Activated gamma-delta T cell (primary cell): ENCODE measurements around the gene CHRNA9.

Source experiments
- DNase-seq: peaks from one replicate; lab custom pipeline; 2025; lab: John Stamatoyannopoulos, UW

The CHRNA9 gene

DNA sequence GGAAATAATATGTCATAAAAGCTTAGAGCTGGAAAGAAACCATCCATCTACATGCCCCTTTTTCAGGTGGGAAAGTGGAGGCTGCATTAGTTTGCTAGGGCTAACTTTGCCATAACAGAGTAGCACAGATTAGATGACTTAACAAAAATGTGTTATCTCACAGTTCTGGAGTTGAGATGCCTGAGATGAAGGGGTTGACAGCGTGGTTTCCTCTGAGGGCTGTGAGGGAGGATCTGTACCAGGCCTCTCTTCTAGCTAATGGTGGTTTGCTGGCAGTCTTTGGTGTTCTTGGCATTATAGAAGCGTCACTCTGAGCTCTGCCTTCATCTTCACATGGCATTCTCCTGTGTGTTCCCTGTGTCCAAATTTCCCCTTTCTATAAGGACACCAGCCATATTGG is 2.4 kb downstream of the CHRNA9 start:
- no peak for DNase-seq

DNA sequence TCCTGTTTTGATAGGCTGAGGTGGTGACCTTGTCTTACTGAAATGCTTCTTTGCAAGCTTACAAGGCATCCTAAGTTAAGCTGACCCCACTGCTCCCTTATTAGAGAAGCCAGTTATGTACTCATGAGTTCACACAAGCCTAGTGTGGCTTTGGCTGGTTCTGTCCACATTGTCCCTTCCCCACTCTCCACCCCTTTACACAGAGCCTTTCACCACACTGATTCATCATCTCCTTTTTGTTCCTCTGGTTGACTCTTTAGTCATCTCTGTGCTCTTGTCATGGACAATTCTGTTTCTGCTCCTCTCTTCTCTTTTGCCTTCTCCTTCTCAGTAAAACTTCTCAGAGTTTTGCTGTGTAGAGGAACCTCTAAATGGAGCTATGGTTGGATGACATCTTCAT is 4.9 kb downstream of the CHRNA9 start:
- no peak for DNase-seq

DNA sequence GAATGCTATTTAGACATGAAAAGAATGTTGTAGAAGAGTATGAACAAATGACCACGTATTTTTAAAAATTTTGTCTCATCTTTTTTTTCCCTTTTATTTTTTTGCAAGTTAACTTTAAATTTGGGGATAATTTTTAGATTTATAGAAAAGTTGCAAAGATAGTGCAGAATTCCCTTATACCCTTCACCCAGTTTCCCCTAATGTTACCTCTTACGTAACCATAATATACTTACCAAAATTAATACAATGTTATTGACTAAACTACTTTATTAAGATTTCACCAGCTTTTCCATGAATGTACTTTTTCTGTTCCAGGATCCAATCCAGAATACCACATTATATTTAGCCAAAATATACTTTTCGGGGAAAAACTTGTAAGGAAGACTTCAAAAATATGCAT is 12.3 kb downstream of the CHRNA9 start:
- no peak for DNase-seq

DNA sequence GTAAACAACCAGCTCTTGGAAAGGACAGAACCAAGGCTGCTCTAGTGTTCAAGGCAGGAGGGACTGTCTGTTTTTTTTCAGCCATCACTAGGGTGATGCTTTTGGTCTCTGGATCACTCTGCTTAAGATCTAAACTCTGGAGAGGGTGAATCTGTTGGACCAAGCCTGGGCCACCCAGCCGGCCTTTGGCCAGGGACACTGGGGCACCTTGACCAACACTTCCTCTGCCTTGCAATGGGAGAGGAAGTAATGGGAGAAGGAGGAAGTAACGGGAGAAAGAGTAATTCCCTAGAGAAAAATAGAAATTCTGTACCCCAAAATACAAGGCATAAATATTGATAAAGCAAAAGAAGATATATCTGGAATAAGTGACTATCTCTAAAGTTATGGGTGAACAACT is 12.9 kb downstream of the CHRNA9 start:
- no peak for DNase-seq

DNA sequence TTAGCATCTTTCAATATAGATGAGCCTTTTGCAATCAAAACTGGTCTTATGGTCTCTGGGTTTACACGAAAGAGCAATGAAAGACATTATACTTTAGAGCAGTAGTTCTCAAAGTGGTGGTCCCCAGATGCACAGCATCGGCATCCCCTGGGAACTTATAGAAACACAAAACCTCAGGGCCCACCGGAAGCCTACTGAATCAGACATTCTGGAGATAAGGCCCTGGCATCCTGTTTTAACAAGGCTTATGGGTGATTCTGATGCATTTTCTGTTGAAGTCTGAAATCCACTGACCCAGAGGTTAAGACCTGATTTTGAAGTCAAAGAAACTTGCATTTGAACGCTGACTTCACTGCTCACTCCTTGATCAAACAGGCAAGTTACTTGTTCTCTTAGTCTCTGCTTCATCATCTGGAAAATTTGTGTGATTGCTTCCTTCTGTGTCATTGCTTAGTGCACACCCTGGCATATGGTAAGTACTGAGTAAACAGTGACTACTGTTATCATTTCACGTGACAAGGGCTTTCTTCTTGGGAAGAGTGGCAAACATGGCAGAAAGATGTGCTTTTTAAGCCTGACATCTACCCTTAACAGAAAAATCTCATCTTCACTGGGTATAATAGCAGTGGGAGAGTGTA is 14.5 kb downstream of the CHRNA9 start:
- DNase-seq: no peak

DNA sequence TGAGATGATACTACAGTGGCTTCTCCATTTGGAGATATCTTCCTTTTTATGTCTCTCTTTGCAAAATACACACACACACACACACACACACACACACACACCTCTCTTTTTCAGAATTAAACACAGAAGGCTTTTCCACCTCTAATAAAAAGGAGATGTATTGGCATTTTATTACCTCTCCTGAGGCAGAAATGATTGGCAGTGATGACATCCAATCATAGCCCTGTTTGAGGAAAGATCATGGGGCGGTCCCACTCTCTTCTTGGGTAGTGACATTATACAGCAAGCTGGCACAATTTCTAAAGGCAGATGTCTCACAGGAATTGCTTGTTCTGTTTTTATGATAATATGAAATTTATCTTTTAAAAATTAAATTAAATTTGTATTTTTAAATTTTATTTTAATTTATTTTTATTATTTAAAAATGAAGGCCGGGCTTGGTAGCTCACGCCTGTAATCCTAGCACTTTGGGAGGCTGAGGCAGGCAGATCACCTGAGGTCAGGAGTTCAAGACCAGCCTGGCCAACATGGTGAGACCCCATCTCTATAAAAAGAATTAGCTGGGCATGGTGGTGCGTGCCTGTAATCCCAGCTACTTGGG is 15.6 kb downstream of the CHRNA9 start:
- DNase-seq: no peak

DNA sequence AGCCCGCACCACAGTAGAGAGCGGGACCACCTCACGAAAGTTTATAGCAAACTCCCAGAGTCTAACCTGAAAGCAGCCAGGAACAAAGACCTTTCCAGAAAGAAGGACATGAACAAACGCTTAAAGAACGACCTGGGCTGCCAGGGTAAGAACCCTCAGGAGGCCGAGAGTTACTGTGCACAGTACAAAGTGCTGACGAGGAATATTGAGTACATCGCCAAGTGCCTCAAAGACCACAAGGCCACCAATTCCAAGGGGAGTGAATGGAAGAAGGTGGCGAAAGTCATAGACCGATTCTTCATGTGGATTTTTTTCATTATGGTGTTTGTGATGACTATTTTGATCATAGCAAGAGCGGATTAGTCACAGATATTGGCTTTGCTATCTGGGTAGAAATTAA is 19.0 kb downstream of the CHRNA9 start:
- DNase-seq: no peak

DNA sequence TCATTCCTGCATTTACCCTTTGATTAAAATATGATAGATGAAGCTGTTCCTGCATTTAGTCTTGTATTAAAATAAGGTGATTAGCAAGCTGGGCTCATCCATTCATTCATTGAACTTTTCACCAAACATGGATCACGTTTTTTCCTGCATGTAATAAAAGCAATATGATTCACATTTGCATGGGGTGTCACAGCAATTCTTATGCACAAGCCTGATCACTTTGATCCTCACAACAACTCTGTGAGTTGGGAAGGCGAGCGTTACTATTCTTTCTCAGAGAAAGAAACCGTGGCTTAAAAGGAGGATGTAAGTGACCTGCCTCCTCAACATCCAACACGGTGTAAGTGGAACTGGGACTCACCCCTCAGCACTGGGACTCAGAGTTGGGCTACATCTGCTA is 20.0 kb downstream of the CHRNA9 start:
- no peak for DNase-seq

DNA sequence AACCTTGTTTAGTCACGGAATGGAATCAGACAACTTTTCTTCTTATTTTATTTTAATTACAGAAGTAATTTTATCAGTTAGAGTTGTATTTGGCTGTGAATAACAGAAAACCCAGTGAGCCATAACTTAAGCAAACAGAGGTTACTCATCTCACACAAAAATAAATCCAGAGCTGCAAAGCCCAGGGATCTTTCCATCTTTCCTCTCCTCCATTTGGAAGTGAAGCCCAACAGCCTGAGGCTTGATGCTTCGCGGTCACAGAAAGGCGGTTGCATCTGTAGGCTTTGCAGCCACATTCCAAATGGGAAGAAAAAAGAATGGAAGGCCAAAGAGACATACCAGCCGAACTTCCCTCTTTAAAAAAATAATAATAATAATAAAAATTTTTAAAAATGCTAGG is 22.6 kb downstream of the CHRNA9 start:
- no peak for DNase-seq

DNA sequence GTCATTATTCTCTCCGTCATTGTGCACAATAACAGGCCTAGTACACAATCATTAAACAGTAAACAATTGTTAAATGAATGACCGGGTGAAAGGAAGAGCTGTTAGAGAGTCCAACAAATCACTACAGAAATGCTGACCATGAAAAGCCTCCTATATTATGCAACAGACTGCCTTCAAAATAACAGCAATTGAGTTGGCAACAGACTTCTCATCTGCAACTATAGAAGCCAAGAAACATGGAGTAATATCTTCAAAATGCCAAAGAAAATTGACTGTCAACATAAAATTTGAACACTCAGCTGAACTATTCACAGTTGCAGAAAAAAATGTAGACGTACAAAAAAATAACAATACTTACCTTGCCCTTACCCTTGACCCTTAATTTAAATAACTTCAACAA is 26.2 kb downstream of the CHRNA9 start:
- no peak for DNase-seq

DNA sequence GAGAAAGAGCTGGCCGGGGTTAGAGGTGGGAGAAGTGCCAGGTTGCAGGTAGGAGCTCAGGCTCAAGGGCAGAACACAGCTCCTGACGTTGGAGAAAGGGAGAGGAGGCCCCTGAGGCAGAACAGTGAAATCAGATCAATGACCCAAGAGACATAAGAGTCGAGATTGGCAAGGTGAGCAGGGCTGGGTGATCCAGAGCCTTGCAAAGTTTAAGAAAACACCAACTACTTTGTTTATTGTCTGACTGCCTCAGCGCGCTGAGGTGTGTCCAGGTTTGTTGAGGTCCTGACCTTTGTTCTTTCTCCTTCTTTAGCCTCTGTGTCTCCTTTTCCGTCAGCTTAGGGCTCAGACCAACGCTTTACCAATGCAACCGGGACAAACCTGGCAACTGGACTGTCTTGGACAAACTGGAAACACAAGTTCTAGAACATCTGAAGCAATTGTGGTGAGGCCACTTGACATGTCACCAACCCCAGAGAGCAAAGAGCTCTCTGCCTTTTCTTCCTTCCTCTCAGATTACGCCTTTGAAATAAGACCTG is 28.3 kb downstream of the CHRNA9 start:
- DNase-seq: no peak

DNA sequence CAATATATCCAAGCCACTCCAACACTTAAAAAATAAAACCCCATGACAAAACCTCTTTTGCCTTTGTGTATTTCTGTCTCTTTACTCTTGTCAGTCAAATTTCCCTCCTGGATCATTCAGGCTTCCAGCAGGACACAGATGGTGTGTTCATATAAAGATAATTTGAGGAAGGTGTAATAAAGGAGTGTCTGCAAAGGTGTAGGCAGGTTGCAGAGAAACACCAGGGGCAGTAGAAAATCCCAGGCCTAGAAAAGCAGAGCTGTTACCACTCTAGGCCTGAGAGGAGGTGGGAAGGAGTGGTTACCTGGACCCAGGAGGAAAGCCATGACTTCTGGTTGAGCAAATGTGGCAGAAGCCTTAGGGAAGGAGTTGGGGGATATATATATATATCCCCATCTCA is 28.8 kb downstream of the CHRNA9 start:
- no peak for DNase-seq

DNA sequence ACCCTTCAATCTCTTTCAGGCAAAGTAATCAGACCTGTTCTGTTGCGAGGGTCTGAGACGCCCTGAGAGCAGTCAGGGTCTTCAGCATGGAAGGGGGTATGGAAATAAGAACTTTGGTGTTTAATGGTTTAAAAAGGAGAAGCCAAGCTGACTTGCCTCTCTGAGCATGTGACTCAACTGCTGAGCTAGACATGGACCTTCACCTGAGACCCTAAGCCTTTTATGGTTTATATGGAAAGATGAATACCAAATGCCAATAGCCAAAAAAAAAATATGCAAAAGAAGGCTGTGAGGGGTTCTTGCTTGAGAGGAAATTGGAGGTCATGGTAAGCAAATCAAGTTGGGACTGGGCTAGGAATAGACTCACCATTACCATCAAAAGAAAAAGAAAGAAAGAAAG is 30.6 kb downstream of the CHRNA9 start:
- DNase-seq: no peak

DNA sequence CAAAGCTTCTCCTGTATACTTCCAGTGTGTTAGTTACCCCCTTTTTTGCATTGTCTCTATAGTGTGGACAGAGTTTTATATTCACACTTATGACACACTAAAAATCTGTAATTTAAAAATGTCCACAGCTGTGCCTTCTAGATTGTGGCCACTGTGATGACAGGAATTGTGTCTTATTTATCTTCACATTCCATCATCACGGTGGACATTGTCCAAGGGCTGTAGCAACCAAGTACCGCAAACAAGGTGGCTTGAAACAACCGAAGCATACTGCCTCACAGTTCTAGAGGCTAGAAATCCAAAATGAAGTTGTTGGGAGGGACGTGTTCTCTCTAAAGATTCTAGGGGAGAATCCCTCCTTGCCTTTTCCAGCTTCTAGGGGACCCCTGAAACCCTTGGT is 32.3 kb downstream of the CHRNA9 start:
- no peak for DNase-seq

DNA sequence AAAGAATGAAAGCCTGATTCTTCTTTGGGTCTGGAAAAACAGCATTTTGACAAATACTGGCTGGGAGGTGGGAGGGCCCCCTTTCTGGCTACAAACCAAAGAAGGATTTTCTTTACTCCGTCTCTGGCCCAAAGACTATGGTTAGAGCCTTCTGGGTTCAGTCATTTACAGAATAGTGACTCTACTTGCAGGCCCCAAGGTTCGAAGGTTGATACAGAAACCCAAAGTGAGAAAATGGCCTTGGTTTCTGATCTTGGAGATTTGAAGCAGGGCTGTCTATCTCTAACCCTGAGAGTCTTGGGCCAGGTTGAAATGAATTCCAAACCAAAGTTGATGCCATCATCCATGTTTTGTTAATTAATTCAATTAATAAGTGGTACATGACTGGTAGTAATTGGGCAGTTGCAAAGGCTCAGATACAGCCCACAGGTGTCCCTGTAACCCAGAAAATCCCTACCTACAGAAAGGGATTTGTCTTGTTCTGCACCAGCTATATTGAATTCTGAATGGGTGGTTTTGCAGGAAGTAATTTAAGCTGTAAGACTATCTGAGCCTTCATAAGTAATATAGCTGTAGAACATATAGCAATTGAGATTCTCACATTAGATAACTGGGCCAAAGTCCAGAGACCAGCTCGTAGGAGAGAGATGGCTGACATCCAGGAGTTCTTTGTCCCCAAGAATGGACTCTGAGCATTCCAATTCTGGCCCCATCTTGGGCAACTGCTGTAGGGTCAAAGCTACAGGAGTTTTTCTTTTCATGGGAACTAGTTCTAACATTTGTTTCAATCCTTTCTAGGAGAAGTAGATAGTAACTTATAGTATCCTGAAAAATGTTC is 34.5 kb downstream of the CHRNA9 start:
- DNase-seq: no peak

DNA sequence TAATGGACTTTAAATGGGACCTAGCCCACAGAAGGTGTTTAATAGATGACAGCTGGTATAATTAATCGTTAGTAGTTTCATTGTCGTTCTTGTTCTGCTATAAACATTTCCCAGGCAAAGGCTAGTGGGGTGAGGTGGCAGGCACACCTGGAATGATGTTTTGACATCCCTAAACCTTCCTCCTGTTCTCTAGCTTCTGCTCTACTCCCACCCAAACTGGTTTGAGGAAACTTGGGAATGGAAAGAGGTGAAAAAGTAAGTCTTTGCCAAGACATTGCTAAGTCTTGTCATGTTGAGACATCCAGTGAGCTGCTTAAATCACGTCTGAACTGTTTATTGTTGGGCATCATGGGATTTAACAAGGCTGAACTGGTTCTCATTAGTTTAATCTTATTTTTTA is 37.5 kb downstream of the CHRNA9 start:
- no peak for DNase-seq

DNA sequence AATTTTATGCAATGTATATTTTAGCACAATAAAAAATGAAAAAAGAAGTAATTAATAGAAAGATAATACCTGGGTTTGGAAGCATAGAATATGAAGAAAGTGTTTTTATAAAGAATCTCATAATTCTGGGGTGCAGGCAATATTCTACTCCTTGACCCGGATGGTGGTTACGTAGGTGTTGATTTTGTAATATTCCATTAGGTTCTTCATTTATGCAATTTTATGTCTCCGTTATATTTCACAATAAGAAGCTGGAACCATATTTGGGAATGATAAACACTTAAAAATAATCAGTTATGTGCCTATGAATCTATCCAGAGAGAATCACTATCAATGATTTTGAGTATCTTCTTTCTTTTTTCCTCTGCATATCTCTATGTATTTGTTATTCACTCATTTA is 38.5 kb downstream of the CHRNA9 start:
- no peak for DNase-seq

DNA sequence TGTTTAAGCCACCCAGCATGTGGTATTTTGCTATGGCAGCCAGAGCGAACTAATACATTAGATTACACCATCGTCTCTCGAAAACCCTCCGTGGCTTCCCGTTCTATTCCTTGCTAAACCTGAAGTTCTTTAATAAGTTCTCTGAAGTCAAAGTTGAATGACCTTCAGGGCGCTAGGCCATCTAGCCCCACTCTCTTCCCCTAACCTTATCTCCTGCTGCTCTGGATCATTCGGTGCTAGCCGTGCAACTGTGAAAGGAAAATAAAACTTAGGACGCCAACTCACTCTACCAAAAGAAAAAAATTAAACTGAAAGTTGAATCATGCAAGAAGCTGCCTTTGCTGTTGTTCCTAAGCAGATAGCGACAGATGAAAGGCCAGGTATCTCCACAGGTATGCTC is 40.0 kb downstream of the CHRNA9 start:
- no peak for DNase-seq

DNA sequence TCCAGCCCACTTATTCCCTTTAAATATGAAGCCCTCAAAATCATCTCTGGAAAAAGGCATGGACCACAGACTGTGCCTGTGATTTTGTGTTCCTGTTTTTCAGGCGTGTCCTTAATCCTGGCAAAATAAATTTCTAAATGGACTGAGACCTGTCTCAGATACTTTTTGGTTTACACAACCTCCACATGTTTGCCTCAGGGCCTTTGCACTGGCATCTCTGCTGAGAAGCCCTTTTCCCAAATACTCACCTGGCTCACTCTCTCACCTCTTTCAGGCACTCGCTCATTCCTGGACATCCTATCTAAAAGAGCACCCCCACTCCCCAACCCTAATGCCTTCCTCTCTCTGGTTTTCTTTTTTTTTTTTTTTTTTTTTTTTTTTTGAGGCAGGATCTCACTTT is 40.5 kb downstream of the CHRNA9 start:
- DNase-seq: no peak

DNA sequence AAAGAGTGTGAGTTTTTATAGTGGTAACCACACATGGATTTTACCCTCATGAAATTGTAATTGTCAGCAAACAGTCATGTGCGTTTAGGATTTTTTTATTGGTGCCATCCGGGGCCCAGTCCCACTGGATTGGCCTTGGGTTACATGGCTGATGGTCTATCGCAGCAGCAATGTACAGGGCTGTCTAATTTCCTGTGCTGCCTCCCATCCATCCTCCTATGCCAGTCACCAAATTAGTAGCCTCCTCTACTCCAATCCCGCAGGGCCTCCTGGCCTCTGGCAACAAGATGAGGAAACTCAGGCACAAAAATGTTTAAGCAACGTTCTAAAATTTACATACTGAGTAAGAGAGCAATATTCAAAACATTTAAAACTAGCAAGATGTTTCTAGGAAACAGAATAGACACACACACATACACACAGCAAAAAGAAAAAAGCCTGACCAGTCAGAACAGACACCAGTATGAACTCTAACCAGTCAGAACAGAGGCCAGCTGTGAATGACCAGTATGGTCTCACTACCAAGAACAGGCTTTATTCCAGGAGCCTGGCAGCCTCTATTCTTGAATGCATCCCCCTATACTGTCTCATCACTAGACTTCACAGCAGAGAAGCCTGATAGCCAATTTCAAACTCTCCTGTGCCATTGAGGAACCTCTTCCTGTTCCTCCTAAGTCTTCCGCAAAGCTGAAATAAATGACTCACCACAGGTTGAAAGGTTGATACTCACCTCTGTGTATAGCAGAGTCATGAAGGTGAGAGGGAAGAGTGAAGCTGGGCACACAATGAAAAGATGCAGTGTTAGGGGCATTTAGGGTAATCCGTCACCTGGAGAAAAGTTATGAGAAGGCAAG is 42.6 kb downstream of the CHRNA9 start:
- no peak for DNase-seq

DNA sequence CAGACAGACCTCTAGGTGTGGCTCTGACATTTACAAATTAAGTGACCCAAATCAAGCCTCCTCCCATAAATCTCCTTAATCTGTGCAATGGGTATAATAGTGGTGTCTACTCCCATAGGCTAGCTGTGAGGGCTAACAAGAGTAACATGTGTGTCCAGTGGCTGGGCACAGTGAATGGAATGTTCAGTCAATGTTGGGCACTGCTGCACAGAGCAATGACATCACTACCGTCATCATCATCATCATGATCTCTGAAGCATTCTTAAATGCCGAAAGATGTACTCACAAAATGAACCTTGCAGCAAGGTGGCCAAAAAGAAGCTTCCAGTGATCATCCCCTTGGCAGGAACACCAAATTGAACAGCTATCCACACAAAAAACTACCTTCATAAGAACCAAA is 43.5 kb downstream of the CHRNA9 start:
- DNase-seq: no peak

DNA sequence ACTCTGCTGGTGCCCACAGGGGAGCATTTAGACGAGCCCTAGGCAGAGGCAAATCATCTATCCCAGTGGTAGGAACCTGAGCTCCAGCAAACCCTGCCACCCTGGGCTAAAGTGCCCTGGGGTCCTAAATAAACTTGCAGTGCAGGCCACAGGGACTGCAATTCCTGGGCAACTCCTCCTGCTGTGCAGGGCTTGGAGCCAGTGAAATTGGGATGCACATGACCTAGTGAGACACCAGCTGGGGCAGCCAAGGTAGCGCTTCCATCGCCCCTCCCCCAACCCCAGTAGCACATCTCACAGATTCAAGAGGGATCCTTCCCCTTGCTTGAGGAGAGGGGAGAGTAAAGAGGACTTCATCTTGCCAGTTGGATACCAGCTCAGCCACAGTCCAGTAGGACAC is 44.1 kb downstream of the CHRNA9 start:
- DNase-seq: no peak
